HG02642 (cell line): ENCODE data around the gene TMEM14C.

Experiments
- ATAC-seq: cut with Tn5 transposase; IDR thresholded peaks from one replicate; pipeline ENCODE4 v1.9.1; 2021; ENCODE audit warnings: mild to moderate bottlenecking; ENCODE audit not compliant: unreplicated experiment, poor library complexity

The TMEM14C gene

GRCh38 chr6:10722820-10723566 is at the start of gene TMEM14C:
Gene TMEM14C, plus strand, starts transcription at chr6:10723070. Its CDS starts 1,544 bp downstream, at chr6:10724614.
- peak; percentile 98 for ATAC-seq

- ATAC-seq: no peak
These were observed 46.5 kb upstream of the TMEM14C start for GRCh38 chr6:10676403-10676802.

GRCh38 chr6:10678456-10678855 is 44.4 kb upstream of the TMEM14C start:
- ATAC-seq: no peak

- ATAC-seq: no peak
These were observed 41.1 kb upstream of the TMEM14C start for GRCh38 chr6:10681795-10682194.

GRCh38 chr6:10682355-10682988 is 40.4 kb upstream of the TMEM14C start:
- ATAC-seq: no peak

- ATAC-seq: no peak
These were observed 38.3 kb upstream of the TMEM14C start for GRCh38 chr6:10684618-10685017.

- ATAC-seq: no peak
These were observed 37.6 kb upstream of the TMEM14C start for GRCh38 chr6:10685092-10685915.

- ATAC-seq: no peak
These were observed 36.0 kb upstream of the TMEM14C start for GRCh38 chr6:10686901-10687300.

- ATAC-seq: no peak
These were observed 35.3 kb upstream of the TMEM14C start for GRCh38 chr6:10687582-10687981.

- ATAC-seq: no peak
These were observed 32.0 kb upstream of the TMEM14C start for GRCh38 chr6:10690651-10691445.

GRCh38 chr6:10692965-10693538 is 29.8 kb upstream of the TMEM14C start:
- ATAC-seq: no peak

GRCh38 chr6:10694302-10695085 is 28.4 kb upstream of the TMEM14C start, which contains the start of the genes C6orf52 and PAK1IP1:
Gene C6orf52, minus strand, starts transcription at chr6:10694616. Its CDS starts 7,066 bp downstream, at chr6:10687550.
Gene PAK1IP1, plus strand, starts transcription at chr6:10694972. Its CDS starts 14 bp downstream, at chr6:10694986.
- ATAC-seq: peak; percentile 98

GRCh38 chr6:10695086-10695657 is 27.7 kb upstream of the TMEM14C start:
- ATAC-seq: no peak

- no peak for ATAC-seq
These were observed 26.2 kb upstream of the TMEM14C start for GRCh38 chr6:10696655-10697054.

- no peak for ATAC-seq
These were observed 8.9 kb upstream of the TMEM14C start for GRCh38 chr6:10713962-10714361.

GRCh38 chr6:10719296-10719963 is 3.4 kb upstream of the TMEM14C start:
- ATAC-seq: no peak

GRCh38 chr6:10719964-10720264 is 3.0 kb upstream of the TMEM14C start:
- ATAC-seq: no peak

- no peak for ATAC-seq
These were observed 2.5 kb upstream of the TMEM14C start for GRCh38 chr6:10720265-10720959.
